NCI-H2081 (cell line): ENCODE data around the gene SPINT1.
"Not testable (repeated sequence)": the region's sequence is repeated elsewhere in the genome, so short reads cannot be mapped to it uniquely, and the experiment has no call there.

ENCODE experiments used
- DNase-seq, 2 experiments: peaks; one replicate each; lab custom pipeline; 2025; lab: John Stamatoyannopoulos, UW

The SPINT1 gene

GRCh38 chr15:40858706-40859105, 14.9 kb downstream of the SPINT1 start:
- DNase-seq: no peak

GRCh38 chr15:40859206-40859851, 15.5 kb downstream of the SPINT1 start:
- peak; percentile 72 to 75 for DNase-seq

GRCh38 chr15:40861147-40861546, 17.3 kb downstream of the SPINT1 start:
- DNase-seq: not testable (repeated sequence)

GRCh38 chr15:40863660-40864270, 19.9 kb downstream of the SPINT1 start:
- no peak for DNase-seq

- no peak for DNase-seq
Observed at GRCh38 chr15:40867199-40867598, 23.4 kb downstream of the SPINT1 start.

- DNase-seq: no peak
Observed at GRCh38 chr15:40869686-40870085, 25.8 kb downstream of the SPINT1 start.

GRCh38 chr15:40870716-40871115, 26.9 kb downstream of the SPINT1 start:
- no peak for DNase-seq

- DNase-seq: no peak
Observed at GRCh38 chr15:40871749-40872617, 28.1 kb downstream of the SPINT1 start.

- DNase-seq: no peak
Observed at GRCh38 chr15:40872791-40873693, 29.2 kb downstream of the SPINT1 start.

- DNase-seq: peak; percentile 75 to 79
Observed at GRCh38 chr15:40873694-40874561, 30.1 kb downstream of the SPINT1 start, which contains the start of gene RHOV. TSS of gene RHOV (minus strand) at chr15:40874234. CDS start at chr15:40874139, 95 bp downstream.

- no peak for DNase-seq
Observed at GRCh38 chr15:40875991-40876730, 32.3 kb downstream of the SPINT1 start.

GRCh38 chr15:40877694-40878093, 33.8 kb downstream of the SPINT1 start:
- DNase-seq: no peak

GRCh38 chr15:40878785-40879184, 34.9 kb downstream of the SPINT1 start:
- no peak for DNase-seq

- no peak for DNase-seq
Observed at GRCh38 chr15:40879609-40880008, 35.8 kb downstream of the SPINT1 start.

GRCh38 chr15:40881351-40881750, 37.5 kb downstream of the SPINT1 start:
- DNase-seq: no peak

GRCh38 chr15:40886586-40886985, 42.7 kb downstream of the SPINT1 start:
- no peak for DNase-seq

GRCh38 chr15:40889112-40889511, 45.3 kb downstream of the SPINT1 start:
- no peak for DNase-seq

GRCh38 chr15:40891138-40891537, 47.3 kb downstream of the SPINT1 start:
- no peak for DNase-seq

GRCh38 chr15:40891810-40892446, 48.1 kb downstream of the SPINT1 start:
- peak; percentile 75 to 78 for DNase-seq
